Heart left ventricle (tissue), 16 donors: ENCODE data around the gene MYL11. TPM values are rescaled to one million over a fixed set of nuclear protein-coding genes. Genes with fewer than 3 reads are reported as not detected.
A peak's percentile ranks its signal among the peaks of the same experiment; 100 is the strongest.

ENCODE experiments used
- ATAC-seq, 4 donors: fragments of 200-7000 bp; cut with Tn5 transposase; one replicate each; pipeline ENCODE4 v1.9.1; 2020 to 2022; ENCODE audit warnings: moderate library complexity in 4 of 4, mild to moderate bottlenecking in 3 of 4, moderate number of reproducible peaks in 1 of 4
- DNase-seq, 5 donors: peaks; one replicate each; pipeline ENCODE4 v3.0.0-alpha.2; 2020
- H3K27ac ChIP-seq, 12 donors: fragments of 200-600 bp; sonication (generic) in 4 of 12; one replicate each; pipeline versions ENCODE4 v1.5.0 to v1.8.0; 2016 to 2022; ENCODE audit warnings: mild to moderate bottlenecking in 2 of 12
- H3K27me3 ChIP-seq, 9 donors: fragments of 200-600 bp; sonication (generic) in 2 of 9; one replicate each; pipeline versions ENCODE4 v1.5.1 to v1.8.0; 2016 to 2022; ENCODE audit warnings: mild to moderate bottlenecking in 3 of 9
- H3K36me3 ChIP-seq, 9 donors: fragments of 200-600 bp; sonication (generic) in 2 of 9; one replicate each; pipeline versions ENCODE4 v1.5.0 to v1.8.0; 2018 to 2022; ENCODE audit warnings: mild to moderate bottlenecking in 2 of 9
- H3K4me1 ChIP-seq, 12 donors: fragments of 200-600 bp; sonication (generic) in 4 of 12; one replicate each; pipeline versions ENCODE4 v1.5.0 to v1.8.0; 2016 to 2022; ENCODE audit warnings: mild to moderate bottlenecking in 3 of 12
- H3K4me3 ChIP-seq, 12 donors: fragments of 200-600 bp; sonication (generic) in 4 of 12; one replicate each; pipeline versions ENCODE4 v1.5.0 to v1.8.0; 2017 to 2022; ENCODE audit warnings: mild to moderate bottlenecking in 9 of 12, moderate library complexity in 4 of 12
- H3K9me3 ChIP-seq, 12 donors: fragments of 200-600 bp; sonication (generic) in 4 of 12; one replicate each; pipeline versions ENCODE4 v1.5.0 to v1.8.0; 2016 to 2022; ENCODE audit warnings: mild to moderate bottlenecking in 1 of 12
- CTCF ChIP-seq, 12 donors: fragments of 200-600 bp; sonication (generic) in 4 of 12; IDR thresholded peaks; one replicate each; pipeline versions ENCODE4 v1.5.0 to v1.8.0; 2018 to 2022; ENCODE audit warnings: antibody characterized with exemption in 12 of 12, mild to moderate bottlenecking in 5 of 12
- POLR2A ChIP-seq, 2 donors: fragments of 450-650 bp; IDR thresholded peaks; one replicate each; pipeline ENCODE4 v1.6.1; 2017; ENCODE audit warnings: antibody characterized with exemption in 2 of 2, mild to moderate bottlenecking in 2 of 2, moderate library complexity in 2 of 2
- WGBS, 4 donors: extraction: QIAGEN DNeasy Blood & Tissue Kit in 2 of 4; methylation state at CpG; one replicate each; pipeline versions ENCODE4 v1.1.5 to v1.1.7; 2013 to 2018; 5-methylcytosine and 5-hydroxymethylcytosine counted together
- intact Hi-C, 10 donors: fragments of 100-400 bp; cut with DNase I; formaldehyde crosslinking; loops; one replicate each; pipeline versions ENCODE4 v1.11.1 to v1.14.2; 2022
- polyA plus RNA-seq, 2 donors: library from polyadenylated mRNA; stranded (reverse); fragments of 200-250 nt; gene quantifications; one replicate each; pipeline ENCODE4 v1.2.3, GENCODE V29; 2013
- total RNA-seq, 9 donors: library from RNA; depleted of rRNA in 2 of 9; stranded (reverse); fragments of >200 nt in 2 of 9; fragmentation: NEBNext Ultra II Directional in 3 of 9; extraction: Animal tissue kit (Norgen Biotek cat#: 25700) in 3 of 9; gene quantifications; one replicate each; pipeline versions ENCODE4 v1.1.0 to v1.2.4, GENCODE V29; 2016 to 2023
- donor health status: ischemic (EF 13 %, LVEDD 7.1; RV severe dilation, severe dysfunction).
- donor health status: healthy with polysubstance abuse.
- donor health status: DM: no; HTN: yes; CAD: no.
- donor health status: DM: no; HTN: no; CAD: no.
- donor health status: ischemic (EF 25% LVEDD 6.9; RV normal size, moderate dysfunction).
- donor health status: ischemic (EF 25% LVEDD 5.7; RV mildly dilated, moderate dysfunction).
- donor health status: healthy.
- donor health status: DM: yes; HTN: yes; CAD: no.
- donor health status: ischemic (EF 35%, LVEDD 5.7; RV mildly dilated, moderate dysfunction).
- donor health status: nonischemic (EF 11% LVEDD 7.7; RV severe dilation, severe dysfunction).
- donor health status: DM: yes; HTN: yes; CAD: no.
- donor health status: PGD.
- donor health status: ischemic (EF 29% LVEDD 5.4; RV normal size, mild dysfunction).
- donor health status: nonischemic (EF 23%, LVEDD 6.1; RV moderate dilation, normal function).

MYL11 gene
- total and polyA plus RNA-seq, 11 donors = not detected

DNA sequence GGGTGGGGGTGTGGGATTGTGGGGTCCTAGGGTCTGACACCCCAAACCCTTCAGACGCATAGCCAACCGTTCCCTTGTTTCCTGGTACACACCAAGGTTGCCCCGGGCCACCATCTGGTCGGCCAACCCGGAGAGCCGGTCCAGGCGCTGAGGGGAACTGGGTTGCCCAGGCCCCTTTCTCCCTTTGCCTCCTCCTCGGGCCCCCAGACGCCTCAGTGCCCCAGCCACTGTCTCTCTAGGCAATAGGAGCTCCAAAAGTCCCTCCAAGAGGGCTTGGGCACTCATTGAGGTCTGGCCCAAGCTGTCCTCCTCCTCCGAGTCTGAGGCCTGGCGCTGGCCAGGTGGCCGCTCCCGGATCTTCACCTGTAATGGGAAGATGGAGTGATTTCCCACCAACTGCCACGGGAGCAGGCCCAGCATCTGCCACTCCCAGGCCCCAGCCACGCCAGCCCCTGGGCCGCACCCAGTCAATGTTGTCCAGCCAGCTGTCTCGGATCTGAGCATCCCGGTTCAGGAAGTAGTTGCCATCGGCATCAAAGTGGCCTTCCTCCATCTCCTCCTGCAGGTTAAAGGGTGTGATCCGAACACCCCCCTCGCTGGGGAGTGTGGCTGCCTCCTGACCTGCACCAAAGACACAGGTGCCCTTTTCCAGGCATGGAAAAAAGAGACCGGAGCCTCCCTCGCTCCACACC is 21.0 kb upstream of the MYL11 start:
- DNase-seq (peak in 1 of 5 donors; percentile 46), ATAC-seq (no peak)
- Histone ChIP-seq H3K4me1 (peaks cover 12 to 47% (median 37%) of the 10 kb centered on the region in 12 donors), H3K9me3 (no peaks in the 10 kb centered on the region), H3K27ac (peak overlapping the region in 5 of 12 donors; percentile 92 to 96 (median 94)), H3K36me3 (peaks cover 0 to 66% (median 53%) of the 10 kb centered on the region in 9 donors), H3K27me3 (no peaks in the 10 kb centered on the region), H3K4me3 (peak overlapping the region in 6 of 12 donors; percentile 68 to 90 (median 81))
- intact Hi-C loops = loop anchor here in 4 of 10 donors (2.0 to 10.0 kb wide), 4 partner anchors 17 to 259 kb away; partner anchors contain the start of genes TBC1D10B (in 1 of the 4), TBX6 (in 1 of the 4) and YPEL3 (in 1 of the 4)
- 90 to 92% (median 90%) methylated on average over 21 to 23 of the region's 23 CpGs for WGBS, 4 donors
- TF ChIP-seq CTCF (IDR thresholded peaks at IDR 0.05) (no peak), POLR2A (IDR thresholded peaks at IDR 0.05) (no peak)

- Histone ChIP-seq H3K36me3 (peaks cover 0 to 71% (median 60%) of the 10 kb centered on the region in 9 donors), H3K27me3 (no peaks in the 10 kb centered on the region), H3K4me1 (peaks cover 12 to 47% (median 37%) of the 10 kb centered on the region in 12 donors), H3K27ac (peak overlapping the region; percentile 11 to 99 (median 94)), H3K9me3 (no peaks in the 10 kb centered on the region), H3K4me3 (peak overlapping the region; percentile 68 to 99 (median 85))
- ATAC-seq (peak; percentile 6 to 33 (median 21)), DNase-seq (peak in 2 of 5 donors; percentile 36)
- WGBS, 4 donors = 3 to 6% (median 4%) methylated on average over 20 to 36 of the region's 36 CpGs
- intact Hi-C loops = loop anchor here in 5 of 10 donors (2.0 to 10.0 kb wide), 5 partner anchors 16 to 260 kb away; partner anchors contain the start of genes TBC1D10B (in 1 of the 5), TBX6 (in 1 of the 5), YPEL3 (in 1 of the 5) and ZNF48 (in 1 of the 5)
- TF ChIP-seq POLR2A (IDR thresholded peaks at IDR 0.05) (no peak), CTCF (IDR thresholded peaks at IDR 0.05) (no peak)
Observed at GRCh38 chr16:30354423-30355143, 20.0 kb upstream of the MYL11 start.

GRCh38 chr16:30355144-30355953 is 19.3 kb upstream of the MYL11 start, which contains the start of gene CD2BP2:
Gene CD2BP2, minus strand, starts transcription at chr16:30355308. Its CDS starts 627 bp downstream, at chr16:30354681.
- Histone ChIP-seq H3K4me1 (peaks cover 12 to 47% (median 37%) of the 10 kb centered on the region in 12 donors), H3K27ac (peak within 1 kb of the TSS; percentile 91 to 99 (median 94)), H3K27me3 (no peaks in the 10 kb centered on the region), H3K4me3 (peak within 1 kb of the TSS; percentile 68 to 99 (median 85)), H3K36me3 (peaks cover 0 to 72% (median 65%) of the 10 kb centered on the region in 9 donors), H3K9me3 (no peaks in the 10 kb centered on the region)
- TF ChIP-seq CTCF (IDR thresholded peaks at IDR 0.05) (peak in 1 of 12 donors; percentile 9), POLR2A (IDR thresholded peaks at IDR 0.05) (peak in 1 of 2 donors; percentile 40)
- ATAC-seq = peak; percentile 89 to 96 (median 92)
- intact Hi-C loops = loop anchor here in 5 of 10 donors (2.0 to 10.0 kb wide), 5 partner anchors 15 to 261 kb away; partner anchors contain the start of genes TBC1D10B (in 1 of the 5), TBX6 (in 1 of the 5), YPEL3 (in 1 of the 5) and ZNF48 (in 1 of the 5)
- DNase-seq = peak; percentile 95 to 98 (median 97)
- 0 to 1% (median 1%) methylated on average over 42 to 45 of the region's 45 CpGs for WGBS, 4 donors
